ENCODE results near the gene FHAD1.

FHAD1 gene

DNA sequence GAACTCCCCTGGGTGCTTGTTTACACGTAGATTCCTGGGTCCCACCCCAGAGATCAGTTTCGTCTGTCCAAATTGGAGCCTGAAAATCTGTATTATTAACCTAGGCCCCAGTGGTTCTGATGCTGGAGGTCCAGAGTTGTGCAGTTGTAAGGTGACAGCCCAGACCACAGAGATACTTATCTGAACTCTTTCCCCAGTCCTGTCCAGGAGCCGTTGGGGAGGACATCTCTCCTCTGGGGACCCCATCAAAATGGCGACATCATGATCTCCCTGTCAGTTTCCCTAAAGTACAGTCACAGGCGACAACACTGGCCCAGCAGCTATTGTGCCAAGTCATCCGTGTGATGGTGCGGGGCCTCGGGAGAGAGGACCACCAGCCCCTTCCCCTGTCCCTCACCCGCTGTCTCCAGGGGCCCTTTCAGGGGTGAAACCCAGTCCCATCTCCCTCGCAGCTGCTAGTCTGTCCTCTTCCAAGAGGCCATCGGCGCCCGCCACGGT, 161.9 kb downstream of the FHAD1 start:
- DNase-seq (ENCODE audit: low read depth), result no peak
- peak overlapping the region; percentile 39 for H3K4me3 ChIP-seq (ENCODE audit: low read length)
- TF ChIP-seq, protein P1, sequence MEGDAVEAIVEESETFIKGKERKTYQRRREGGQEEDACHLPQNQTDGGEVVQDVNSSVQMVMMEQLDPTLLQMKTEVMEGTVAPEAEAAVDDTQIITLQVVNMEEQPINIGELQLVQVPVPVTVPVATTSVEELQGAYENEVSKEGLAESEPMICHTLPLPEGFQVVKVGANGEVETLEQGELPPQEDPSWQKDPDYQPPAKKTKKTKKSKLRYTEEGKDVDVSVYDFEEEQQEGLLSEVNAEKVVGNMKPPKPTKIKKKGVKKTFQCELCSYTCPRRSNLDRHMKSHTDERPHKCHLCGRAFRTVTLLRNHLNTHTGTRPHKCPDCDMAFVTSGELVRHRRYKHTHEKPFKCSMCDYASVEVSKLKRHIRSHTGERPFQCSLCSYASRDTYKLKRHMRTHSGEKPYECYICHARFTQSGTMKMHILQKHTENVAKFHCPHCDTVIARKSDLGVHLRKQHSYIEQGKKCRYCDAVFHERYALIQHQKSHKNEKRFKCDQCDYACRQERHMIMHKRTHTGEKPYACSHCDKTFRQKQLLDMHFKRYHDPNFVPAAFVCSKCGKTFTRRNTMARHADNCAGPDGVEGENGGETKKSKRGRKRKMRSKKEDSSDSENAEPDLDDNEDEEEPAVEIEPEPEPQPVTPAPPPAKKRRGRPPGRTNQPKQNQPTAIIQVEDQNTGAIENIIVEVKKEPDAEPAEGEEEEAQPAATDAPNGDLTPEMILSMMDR (IDR thresholded peaks at IDR 0.05; ENCODE audit: insufficient read depth, low read depth, low read length, missing control alignments), result no peak

DNA sequence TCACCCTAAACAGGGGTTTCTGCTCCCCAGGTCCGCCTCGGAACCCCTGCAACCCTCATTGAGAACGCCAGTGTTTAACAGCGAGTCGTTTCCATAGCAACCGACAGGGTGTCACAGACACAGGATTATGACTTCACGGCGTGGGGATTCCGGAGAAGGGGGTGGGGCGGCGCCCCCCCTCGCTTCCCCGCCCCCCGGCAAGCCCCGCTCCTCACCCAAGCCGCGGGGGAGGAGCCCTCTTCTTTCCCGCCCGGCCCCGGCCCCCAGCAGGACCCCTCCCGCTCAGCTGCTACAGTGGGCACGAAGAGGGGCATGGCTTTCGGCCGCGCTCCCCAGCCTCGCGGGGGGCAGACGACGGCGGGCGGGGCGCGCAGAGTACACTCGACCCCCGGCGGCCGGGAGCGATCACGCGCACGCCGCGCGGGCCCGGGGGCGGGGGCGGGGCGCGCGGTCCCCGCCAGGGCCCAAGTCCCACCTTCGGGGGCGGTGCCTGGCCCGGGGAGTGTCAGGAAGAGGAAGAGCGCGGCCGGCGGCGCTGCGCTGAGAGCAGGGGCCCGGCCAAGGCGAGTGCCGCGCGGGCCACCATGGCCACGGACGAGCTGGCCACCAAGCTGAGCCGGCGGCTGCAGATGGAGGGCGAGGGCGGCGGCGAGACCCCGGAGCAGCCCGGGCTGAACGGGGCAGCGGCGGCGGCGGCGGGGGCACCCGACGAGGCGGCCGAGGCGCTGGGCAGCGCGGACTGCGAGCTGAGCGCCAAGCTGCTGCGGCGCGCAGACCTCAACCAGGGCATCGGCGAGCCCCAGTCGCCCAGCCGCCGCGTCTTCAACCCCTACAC, 162.6 kb downstream of the FHAD1 start, which contains the start of gene EFHD2:
TSS of gene EFHD2 (plus strand) at position 501 of the 835 bp plus-strand sequence. CDS start at position 585, 84 bp downstream.
- peak; percentile 76 for DNase-seq (ENCODE audit: low read depth)
- TF ChIP-seq, protein P1 (IDR thresholded peaks at IDR 0.05; ENCODE audit: insufficient read depth, low read depth, low read length, missing control alignments), result no peak

DNA sequence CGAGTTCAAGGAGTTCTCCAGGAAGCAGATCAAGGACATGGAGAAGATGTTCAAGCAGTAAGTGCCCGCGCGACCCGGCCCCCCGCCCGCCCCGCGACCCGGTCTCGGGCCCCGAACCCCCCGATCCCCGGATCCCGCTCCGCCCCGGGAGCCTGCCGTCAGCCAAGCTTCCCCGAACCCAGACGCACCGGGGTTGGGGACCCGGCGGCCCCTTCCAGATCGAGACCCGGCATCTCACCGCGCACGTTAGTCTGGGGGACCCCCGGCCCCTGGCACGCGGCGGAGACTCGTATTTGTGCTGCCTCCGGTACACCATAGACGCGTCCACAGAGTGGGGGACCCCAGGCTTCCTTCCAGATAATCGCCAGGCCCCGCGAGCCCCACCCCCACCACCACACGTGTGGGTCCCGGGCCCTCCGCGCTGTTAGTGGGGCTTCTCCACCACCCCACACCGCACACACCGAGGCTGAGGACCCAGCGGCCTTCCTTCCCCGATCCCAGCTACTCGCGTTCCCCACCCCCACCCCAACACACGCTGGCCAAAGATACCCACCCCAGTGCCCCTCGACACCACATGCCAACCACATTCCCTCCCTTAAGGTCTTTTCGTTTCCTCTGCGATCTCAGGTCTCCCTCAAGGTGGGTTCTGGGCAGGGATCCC, 163.3 kb downstream of the FHAD1 start:
- TF ChIP-seq, protein P1 (IDR thresholded peaks at IDR 0.05; ENCODE audit: insufficient read depth, low read depth, low read length, missing control alignments), result no peak
- H3K4me3 ChIP-seq (ENCODE audit: low read length), result peak overlapping the region; percentile 73
- no peak for DNase-seq (ENCODE audit: low read depth)

More for the DNA sequence above, 162.6 kb downstream of the FHAD1 start, which contains the start of gene EFHD2:
- H3K4me3 ChIP-seq (ENCODE audit: low read length), result peak within 1 kb of the TSS; percentile 73

DNA sequence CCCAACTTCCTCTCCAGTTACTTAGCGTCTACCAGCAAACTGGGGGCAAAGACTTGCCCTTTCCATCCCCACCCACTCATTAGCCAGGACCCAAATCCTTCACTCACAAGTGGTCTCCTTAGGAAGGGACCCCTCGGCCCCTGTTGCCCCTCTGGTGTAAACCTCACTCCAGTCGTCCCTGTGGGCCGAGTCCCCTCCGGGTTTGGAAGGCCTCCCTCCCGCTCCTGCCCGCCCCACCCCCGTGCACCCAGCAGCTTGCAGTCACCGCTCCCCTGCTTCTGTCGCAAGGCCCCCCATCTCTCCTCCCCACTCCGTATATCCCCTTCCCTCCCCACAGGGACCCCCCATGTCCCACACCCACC, 163.8 kb downstream of the FHAD1 start:
- H3K4me3 ChIP-seq (ENCODE audit: low read length), result peak overlapping the region; percentile 73
- TF ChIP-seq, protein P1 (IDR thresholded peaks at IDR 0.05; ENCODE audit: insufficient read depth, low read depth, low read length, missing control alignments), result no peak
- DNase-seq (ENCODE audit: low read depth), result no peak

DNA sequence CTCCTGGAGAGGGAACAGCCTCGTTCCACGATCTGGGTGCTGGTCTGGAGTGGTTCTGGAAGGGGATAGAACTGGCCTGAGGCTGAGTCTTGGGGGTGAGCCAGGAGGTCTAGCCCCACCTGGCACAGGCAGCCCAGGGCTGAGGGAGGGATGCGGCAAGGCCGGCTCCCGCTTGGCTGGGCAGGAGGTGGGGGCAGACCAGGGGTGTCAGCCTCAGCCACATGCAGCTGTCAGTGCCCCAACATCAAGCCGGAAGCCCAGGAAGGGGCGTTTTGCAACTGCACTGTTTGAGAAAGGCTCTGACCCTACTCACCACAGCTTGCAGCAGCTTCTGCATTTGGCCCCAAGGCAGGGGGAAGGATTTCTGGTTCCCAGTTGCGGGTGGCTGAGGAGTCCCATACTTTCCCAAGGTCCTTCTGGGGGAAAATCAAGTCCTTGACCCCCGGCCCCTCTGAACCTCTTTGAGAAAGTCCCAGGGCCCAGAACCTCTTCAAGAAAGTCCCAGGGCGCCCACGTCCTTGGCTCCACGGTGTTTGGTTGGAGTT, 164.6 kb downstream of the FHAD1 start:
- peak; percentile 32 for DNase-seq (ENCODE audit: low read depth)
- TF ChIP-seq, protein P1 (IDR thresholded peaks at IDR 0.05; ENCODE audit: insufficient read depth, low read depth, low read length, missing control alignments), result no peak
- peak overlapping the region; percentile 73 for H3K4me3 ChIP-seq (ENCODE audit: low read length)

DNA sequence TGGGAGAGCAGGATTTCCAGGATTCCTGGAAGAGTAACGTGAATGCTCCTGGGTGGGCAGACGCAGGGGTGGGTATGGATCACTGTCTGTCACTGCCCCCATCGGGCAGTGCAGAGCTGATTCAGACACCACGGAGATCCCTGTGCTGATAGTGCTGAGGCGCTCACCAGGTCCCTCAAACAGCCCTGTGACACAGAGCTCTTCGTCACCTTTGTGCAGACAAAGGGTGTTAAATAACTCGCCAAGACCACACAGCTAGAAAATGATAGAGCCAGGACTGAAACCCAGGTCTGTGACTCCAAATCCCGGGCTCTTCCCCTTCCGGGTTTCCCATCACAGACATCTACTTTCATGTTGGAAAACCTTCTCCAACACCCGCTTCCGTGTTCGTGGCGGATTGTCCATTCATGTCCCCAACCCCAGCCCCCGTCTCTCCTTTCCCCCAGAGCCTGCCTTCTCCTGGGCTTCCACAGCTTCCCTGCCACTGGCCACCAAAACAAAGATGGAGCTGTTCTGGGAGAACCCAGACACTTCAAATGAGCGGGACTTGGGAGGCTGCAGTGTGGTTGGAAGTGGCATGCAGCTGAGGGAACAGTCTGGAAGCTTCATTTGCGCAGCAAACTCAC, 165.3 kb downstream of the FHAD1 start:
- TF ChIP-seq, protein P1 (IDR thresholded peaks at IDR 0.05; ENCODE audit: insufficient read depth, low read depth, low read length, missing control alignments), result no peak

More for the DNA sequence above, 165.3 kb downstream of the FHAD1 start:
- DNase-seq (ENCODE audit: low read depth), result no peak
- no peak overlapping the region for H3K4me3 ChIP-seq (ENCODE audit: low read length)
